Nephron (organoid): ENCODE results near the gene GDF10.

Experiments
- H3K27ac Mint-ChIP-seq, 3 experiments: 2 replicates each; pipeline ENCODE4 v1.8.0; 2020; ENCODE audit warnings: mixed read lengths in 3 of 3, mild to moderate bottlenecking in 2 of 3, moderate library complexity in 1 of 3
- H3K27me3 Mint-ChIP-seq: 2 replicates; pipeline ENCODE4 v1.8.0; 2021; ENCODE audit warnings: low read depth, mild to moderate bottlenecking, moderate library complexity, mixed read lengths
- H3K36me3 Mint-ChIP-seq: 2 replicates; pipeline ENCODE4 v1.8.0; 2020; ENCODE audit warnings: low read depth, mixed read lengths
- H3K4me1 Mint-ChIP-seq: 2 replicates; pipeline ENCODE4 v1.8.0; 2020; ENCODE audit warnings: mixed read lengths
- H3K4me3 Mint-ChIP-seq, 3 experiments: 2 replicates each; pipeline ENCODE4 v1.8.0; 2020; ENCODE audit warnings: mild to moderate bottlenecking in 3 of 3, mixed read lengths in 3 of 3, moderate library complexity in 2 of 3
- H3K9me3 Mint-ChIP-seq: 2 replicates; pipeline ENCODE4 v1.8.0; 2020; ENCODE audit warnings: mixed read lengths
- CTCF ChIP-seq, 3 experiments: fragments of 200-600 bp; sonication (generic); IDR thresholded peaks; one replicate each; pipeline ENCODE4 v1.5.0; 2021; ENCODE audit warnings: antibody characterized with exemption in 3 of 3; ENCODE audit not compliant: unreplicated experiment in 3 of 3

The GDF10 gene

GRCh38 chr10:47315421-47315820, 15.4 kb downstream of the GDF10 start:
- TF ChIP-seq CTCF (IDR thresholded peaks at IDR 0.05; ENCODE audit: unreplicated experiment in 3 of 3) = no peak
- Mint-ChIP-seq H3K4me1 (peaks cover 10% of the 10 kb centered on the region), H3K4me3 (no peak overlapping the region), H3K9me3 (no peaks in the 10 kb centered on the region), H3K27ac (no peak overlapping the region), H3K36me3 (no peaks in the 10 kb centered on the region), H3K27me3 (peaks cover 15% of the 10 kb centered on the region)

GRCh38 chr10:47316131-47316530, 16.1 kb downstream of the GDF10 start:
- H3K4me3 Mint-ChIP-seq = no peak overlapping the region
- no peaks in the 10 kb centered on the region for H3K9me3 Mint-ChIP-seq
- TF ChIP-seq CTCF (IDR thresholded peaks at IDR 0.05; ENCODE audit: unreplicated experiment in 3 of 3) = no peak
- no peak overlapping the region for H3K27ac Mint-ChIP-seq
- H3K27me3 Mint-ChIP-seq = peaks cover 17% of the 10 kb centered on the region
- H3K4me1 Mint-ChIP-seq = peaks cover 10% of the 10 kb centered on the region
- H3K36me3 Mint-ChIP-seq = no peaks in the 10 kb centered on the region

GRCh38 chr10:47317251-47317650, 17.3 kb downstream of the GDF10 start:
- no peak overlapping the region for H3K4me3 Mint-ChIP-seq
- no peak for TF ChIP-seq CTCF (IDR thresholded peaks at IDR 0.05; ENCODE audit: unreplicated experiment in 3 of 3)
- H3K36me3 Mint-ChIP-seq = no peaks in the 10 kb centered on the region
- no peaks in the 10 kb centered on the region for H3K9me3 Mint-ChIP-seq
- no peaks in the 10 kb centered on the region for H3K4me1 Mint-ChIP-seq
- H3K27ac Mint-ChIP-seq = no peak overlapping the region
- H3K27me3 Mint-ChIP-seq = peaks cover 17% of the 10 kb centered on the region

GRCh38 chr10:47318706-47319105, 18.7 kb downstream of the GDF10 start:
- Mint-ChIP-seq H3K27ac (no peak overlapping the region), H3K9me3 (no peaks in the 10 kb centered on the region), H3K4me1 (no peaks in the 10 kb centered on the region), H3K27me3 (peaks cover 18% of the 10 kb centered on the region), H3K36me3 (no peaks in the 10 kb centered on the region), H3K4me3 (no peak overlapping the region)
- TF ChIP-seq CTCF (IDR thresholded peaks at IDR 0.05; ENCODE audit: unreplicated experiment in 3 of 3) = no peak

GRCh38 chr10:47319784-47320183, 19.8 kb downstream of the GDF10 start:
- no peak overlapping the region for H3K27ac Mint-ChIP-seq
- no peak for TF ChIP-seq CTCF (IDR thresholded peaks at IDR 0.05; ENCODE audit: unreplicated experiment in 3 of 3)
- H3K4me1 Mint-ChIP-seq = no peaks in the 10 kb centered on the region
- H3K36me3 Mint-ChIP-seq = no peaks in the 10 kb centered on the region
- no peak overlapping the region for H3K4me3 Mint-ChIP-seq
- peaks cover 20% of the 10 kb centered on the region for H3K27me3 Mint-ChIP-seq
- no peaks in the 10 kb centered on the region for H3K9me3 Mint-ChIP-seq

- no peaks in the 10 kb centered on the region for H3K9me3 Mint-ChIP-seq
Observed at GRCh38 chr10:47320812-47321211, 20.8 kb downstream of the GDF10 start.

More at GRCh38 chr10:47320812-47321211, 20.8 kb downstream of the GDF10 start:
- Mint-ChIP-seq H3K4me3 (no peak overlapping the region), H3K4me1 (no peaks in the 10 kb centered on the region), H3K27ac (no peak overlapping the region), H3K36me3 (no peaks in the 10 kb centered on the region), H3K27me3 (peaks cover 24% of the 10 kb centered on the region)
- TF ChIP-seq CTCF (IDR thresholded peaks at IDR 0.05; ENCODE audit: unreplicated experiment in 3 of 3) = no peak
